Measurements from ENCODE around the gene DISP3.

DISP3 gene

GRCh38 chr1:11531314-11531870 is 52.4 kb downstream of the DISP3 start:
- no peak for DNase-seq

- no peak for DNase-seq
Measured at GRCh38 chr1:11531943-11532342, 53.0 kb downstream of the DISP3 start.

GRCh38 chr1:11533790-11534787 is 55.1 kb downstream of the DISP3 start:
- DNase-seq = no peak

GRCh38 chr1:11534846-11535245 is 55.9 kb downstream of the DISP3 start:
- no peak for DNase-seq

GRCh38 chr1:11535316-11535715 is 56.4 kb downstream of the DISP3 start:
- no peak for DNase-seq

- DNase-seq = no peak
Measured at GRCh38 chr1:11535761-11536572, 57.0 kb downstream of the DISP3 start.

- no peak for DNase-seq
Measured at GRCh38 chr1:11536573-11537379, 57.8 kb downstream of the DISP3 start.

GRCh38 chr1:11537380-11537764 is 58.4 kb downstream of the DISP3 start:
- DNase-seq = no peak

- DNase-seq = no peak
Measured at GRCh38 chr1:11537854-11538591, 59.1 kb downstream of the DISP3 start.

- no peak for DNase-seq
Measured at GRCh38 chr1:11538886-11539285, 59.9 kb downstream of the DISP3 start.

- no peak for DNase-seq
Measured at GRCh38 chr1:11539850-11540772, 61.2 kb downstream of the DISP3 start.

GRCh38 chr1:11540773-11541160 is 61.8 kb downstream of the DISP3 start:
- DNase-seq = no peak

- DNase-seq = no peak
Measured at GRCh38 chr1:11541236-11541635, 62.3 kb downstream of the DISP3 start.

- no peak for DNase-seq
Measured at GRCh38 chr1:11541956-11542355, 63.0 kb downstream of the DISP3 start.

GRCh38 chr1:11543392-11543791 is 64.4 kb downstream of the DISP3 start:
- DNase-seq = no peak

GRCh38 chr1:11543796-11544195 is 64.8 kb downstream of the DISP3 start:
- no peak for DNase-seq

- no peak for DNase-seq
Measured at GRCh38 chr1:11546456-11546855, 67.5 kb downstream of the DISP3 start.

- DNase-seq = no peak
Measured at GRCh38 chr1:11550664-11551283, 71.8 kb downstream of the DISP3 start.

GRCh38 chr1:11558276-11558675 is 79.3 kb downstream of the DISP3 start:
- no peak for DNase-seq
